Adrenal gland (tissue), 5 donors: ENCODE data around the gene ZNF836.

Experiments
- POLR2A ChIP-seq, 2 donors: fragments of 450-650 bp; IDR thresholded peaks; one replicate each; pipeline ENCODE4 v1.6.1; 2017; ENCODE audit warnings: antibody characterized with exemption in 2 of 2, mild to moderate bottlenecking in 2 of 2, moderate library complexity in 1 of 2
- TF ChIP-seq, protein P1 (sequence below), 6 experiments: fragments of 450-650 bp in 4 of 6; fragments of 200-600 bp in 2 of 6; sonication (generic) in 1 of 6; IDR thresholded peaks; 1 replicate in 5 of 6; 2 replicates in 1 of 6; pipeline versions ENCODE4 v1.5.1 to v1.8.0; 2016 to 2021; ENCODE audit warnings: antibody characterized with exemption in 6 of 6, mild to moderate bottlenecking in 2 of 6, moderate library complexity in 1 of 6
- donor health status: DM: no; HTN: no; CAD: no.

DNA sequence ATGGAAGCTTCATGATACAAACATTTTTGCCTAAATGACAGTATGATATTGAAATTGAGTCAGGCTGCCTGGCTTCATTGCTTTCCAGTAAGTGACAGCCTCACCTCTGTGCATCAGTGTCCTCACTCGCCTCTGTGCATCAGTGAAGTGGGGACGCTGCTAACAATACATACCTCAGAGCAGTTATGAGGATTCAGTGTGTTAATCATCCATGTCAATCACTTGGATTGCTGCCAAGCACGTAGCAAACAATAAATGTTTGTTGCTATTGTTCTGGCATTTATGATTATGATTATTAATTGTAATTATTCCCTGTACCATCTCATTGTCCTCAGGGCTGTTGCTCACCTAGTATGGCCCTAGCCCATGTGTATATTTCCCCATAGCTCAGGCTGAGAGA, 27.3 kb upstream of the ZNF836 start:
- TF ChIP-seq, protein P1, sequence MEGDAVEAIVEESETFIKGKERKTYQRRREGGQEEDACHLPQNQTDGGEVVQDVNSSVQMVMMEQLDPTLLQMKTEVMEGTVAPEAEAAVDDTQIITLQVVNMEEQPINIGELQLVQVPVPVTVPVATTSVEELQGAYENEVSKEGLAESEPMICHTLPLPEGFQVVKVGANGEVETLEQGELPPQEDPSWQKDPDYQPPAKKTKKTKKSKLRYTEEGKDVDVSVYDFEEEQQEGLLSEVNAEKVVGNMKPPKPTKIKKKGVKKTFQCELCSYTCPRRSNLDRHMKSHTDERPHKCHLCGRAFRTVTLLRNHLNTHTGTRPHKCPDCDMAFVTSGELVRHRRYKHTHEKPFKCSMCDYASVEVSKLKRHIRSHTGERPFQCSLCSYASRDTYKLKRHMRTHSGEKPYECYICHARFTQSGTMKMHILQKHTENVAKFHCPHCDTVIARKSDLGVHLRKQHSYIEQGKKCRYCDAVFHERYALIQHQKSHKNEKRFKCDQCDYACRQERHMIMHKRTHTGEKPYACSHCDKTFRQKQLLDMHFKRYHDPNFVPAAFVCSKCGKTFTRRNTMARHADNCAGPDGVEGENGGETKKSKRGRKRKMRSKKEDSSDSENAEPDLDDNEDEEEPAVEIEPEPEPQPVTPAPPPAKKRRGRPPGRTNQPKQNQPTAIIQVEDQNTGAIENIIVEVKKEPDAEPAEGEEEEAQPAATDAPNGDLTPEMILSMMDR (IDR thresholded peaks at IDR 0.05) = no peak
- no peak for TF ChIP-seq POLR2A (IDR thresholded peaks at IDR 0.05)
